ENCODE results near the gene SATB1.

The SATB1 gene

GRCh38 chr3:18351823-18352744 is 73.1 kb downstream of the SATB1 start:
- peak overlapping the region in 2 of 3 experiments; percentile 18 to 39 for H3K27ac Mint-ChIP-seq
- no peak overlapping the region for H3K4me3 Mint-ChIP-seq
- no peak for TF ChIP-seq CTCF (IDR thresholded peaks at IDR 0.05; ENCODE audit: unreplicated experiment in 3 of 3)
- H3K27me3 Mint-ChIP-seq (ENCODE audit: low read depth) = no peaks in the 10 kb centered on the region
- peaks cover 32% of the 10 kb centered on the region for H3K36me3 Mint-ChIP-seq (ENCODE audit: low read depth)
- peaks cover 32% of the 10 kb centered on the region for H3K4me1 Mint-ChIP-seq
- H3K9me3 Mint-ChIP-seq = no peaks in the 10 kb centered on the region

DNA sequence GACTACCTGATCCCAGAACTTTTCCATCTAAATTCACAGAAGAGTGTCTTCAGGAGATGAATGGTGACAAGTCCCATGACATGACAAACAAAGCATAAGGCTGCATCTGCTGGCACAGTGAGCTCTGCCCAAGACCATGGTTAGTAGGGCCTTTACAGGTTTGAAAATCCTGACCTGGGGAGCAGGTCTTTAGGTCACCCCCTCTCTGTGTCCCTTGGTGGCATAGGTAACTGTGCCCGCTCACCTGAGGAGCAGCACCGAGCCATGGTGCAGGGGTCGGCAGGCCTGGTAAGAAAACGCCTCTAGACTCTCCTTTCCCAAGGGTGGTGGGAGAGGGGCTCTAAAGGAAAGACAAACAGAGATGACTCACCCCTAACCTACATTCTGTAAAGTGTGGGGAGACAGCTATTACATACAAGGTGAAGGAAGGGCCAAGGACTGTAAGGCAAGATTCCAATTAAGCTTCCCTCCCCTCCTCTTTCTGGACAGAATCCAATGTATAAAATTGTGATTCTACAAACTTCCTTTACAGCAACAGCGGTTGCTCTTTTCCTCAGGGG is 74.0 kb downstream of the SATB1 start:
- Mint-ChIP-seq H3K27ac (no peak overlapping the region), H3K36me3 (ENCODE audit: low read depth) (peaks cover 32% of the 10 kb centered on the region), H3K27me3 (ENCODE audit: low read depth) (no peaks in the 10 kb centered on the region), H3K9me3 (no peaks in the 10 kb centered on the region), H3K4me1 (peaks cover 32% of the 10 kb centered on the region), H3K4me3 (no peak overlapping the region)
- TF ChIP-seq CTCF (IDR thresholded peaks at IDR 0.05; ENCODE audit: unreplicated experiment in 3 of 3) = no peak

GRCh38 chr3:18349197-18349798 is 75.8 kb downstream of the SATB1 start:
- Mint-ChIP-seq H3K27ac (peak overlapping the region in 1 of 3 experiments; percentile 20), H3K27me3 (ENCODE audit: low read depth) (no peaks in the 10 kb centered on the region), H3K4me1 (peaks cover 14% of the 10 kb centered on the region), H3K9me3 (no peaks in the 10 kb centered on the region), H3K36me3 (ENCODE audit: low read depth) (peaks cover 32% of the 10 kb centered on the region), H3K4me3 (no peak overlapping the region)
- no peak for TF ChIP-seq CTCF (IDR thresholded peaks at IDR 0.05; ENCODE audit: unreplicated experiment in 3 of 3)

- no peak overlapping the region for H3K4me3 Mint-ChIP-seq
Observed at GRCh38 chr3:18346097-18346496, 79.0 kb downstream of the SATB1 start.

GRCh38 chr3:18345015-18345367 is 80.1 kb downstream of the SATB1 start:
- no peaks in the 10 kb centered on the region for H3K9me3 Mint-ChIP-seq
- no peak for TF ChIP-seq CTCF (IDR thresholded peaks at IDR 0.05; ENCODE audit: unreplicated experiment in 3 of 3)
- H3K4me3 Mint-ChIP-seq = no peak overlapping the region
- peaks cover 18% of the 10 kb centered on the region for H3K36me3 Mint-ChIP-seq (ENCODE audit: low read depth)
- H3K27ac Mint-ChIP-seq = no peak overlapping the region
- no peaks in the 10 kb centered on the region for H3K27me3 Mint-ChIP-seq (ENCODE audit: low read depth)
- no peaks in the 10 kb centered on the region for H3K4me1 Mint-ChIP-seq

More at GRCh38 chr3:18346097-18346496, 79.0 kb downstream of the SATB1 start:
- Mint-ChIP-seq H3K27me3 (ENCODE audit: low read depth) (no peaks in the 10 kb centered on the region), H3K36me3 (ENCODE audit: low read depth) (peaks cover 22% of the 10 kb centered on the region), H3K27ac (no peak overlapping the region), H3K9me3 (no peaks in the 10 kb centered on the region), H3K4me1 (peaks cover 1% of the 10 kb centered on the region)
- TF ChIP-seq CTCF (IDR thresholded peaks at IDR 0.05; ENCODE audit: unreplicated experiment in 3 of 3) = no peak

Measured in nephron (organoid).